Measurements from ENCODE around the gene SHC4.

SHC4 gene

GRCh38 chr15:48805591-48805990 is 158.1 kb downstream of the SHC4 start:
- H3K27ac ChIP-seq = no peak overlapping the region
- TF ChIP-seq CTCF (IDR thresholded peaks at IDR 0.05) (no peak), ZFX (IDR thresholded peaks at IDR 0.05; ENCODE audit: borderline replicate concordance) (no peak)

DNA sequence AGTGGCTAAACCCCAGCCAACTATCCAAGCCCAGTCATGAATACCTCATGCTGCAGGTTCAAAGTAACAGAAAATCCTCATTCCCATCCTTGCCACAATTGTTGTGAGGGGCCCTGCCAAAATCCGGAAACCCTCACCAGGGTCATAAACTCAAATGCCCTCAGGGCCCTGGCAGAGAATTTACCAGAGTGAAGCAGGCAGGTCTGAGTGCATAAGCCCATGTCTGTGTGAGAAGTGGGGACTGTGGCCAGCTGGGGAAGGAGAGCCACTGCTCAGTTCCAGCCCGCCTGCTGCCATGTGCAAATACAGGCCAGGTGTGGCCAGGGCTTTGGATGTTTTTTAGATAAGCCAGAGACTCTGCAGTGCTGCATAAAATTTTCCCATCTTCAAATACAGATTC is 159.8 kb downstream of the SHC4 start:
- no peak for TF ChIP-seq ZFX (IDR thresholded peaks at IDR 0.05; ENCODE audit: borderline replicate concordance)
- TF ChIP-seq CTCF (IDR thresholded peaks at IDR 0.05) = no peak

GRCh38 chr15:48802867-48803266 is 160.9 kb downstream of the SHC4 start:
- TF ChIP-seq CTCF (IDR thresholded peaks at IDR 0.05) = no peak
- no peak for TF ChIP-seq ZFX (IDR thresholded peaks at IDR 0.05; ENCODE audit: borderline replicate concordance)
- no peak overlapping the region for H3K27ac ChIP-seq

More for the DNA sequence above, 159.8 kb downstream of the SHC4 start:
- H3K27ac ChIP-seq = no peak overlapping the region

- TF ChIP-seq CTCF (IDR thresholded peaks at IDR 0.05) (no peak), ZFX (IDR thresholded peaks at IDR 0.05; ENCODE audit: borderline replicate concordance) (no peak)
- no peak overlapping the region for H3K27ac ChIP-seq
Measured at GRCh38 chr15:48802257-48802656, 161.5 kb downstream of the SHC4 start.

DNA sequence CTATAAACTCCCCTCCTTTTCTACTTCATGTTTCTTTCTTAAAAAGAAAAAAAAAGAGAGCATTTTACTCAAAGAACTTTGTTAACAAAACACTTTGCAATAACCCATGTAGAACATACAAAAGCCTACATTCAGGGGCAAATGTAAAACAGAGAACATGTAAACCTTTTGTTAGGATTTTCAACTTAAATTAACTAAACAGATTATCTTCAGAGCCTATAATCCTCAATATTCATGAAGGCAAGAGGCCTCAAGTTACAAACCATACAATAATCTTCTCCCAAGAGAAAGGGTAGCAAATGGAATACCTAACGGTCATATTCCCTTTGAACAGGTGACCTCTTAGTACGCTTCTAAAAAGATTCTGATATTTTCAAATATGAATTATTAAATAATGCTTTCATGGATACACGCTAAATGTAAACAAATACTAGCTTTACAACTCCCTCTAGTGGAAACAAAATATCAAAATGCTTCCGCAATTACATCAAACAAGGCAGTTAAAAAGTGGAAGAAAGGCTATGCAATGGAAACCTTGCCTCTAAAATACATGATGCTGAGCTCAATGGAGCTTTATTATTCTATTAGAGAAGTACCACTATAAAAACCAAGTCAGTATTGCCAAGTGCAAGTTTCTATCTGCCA is 162.8 kb downstream of the SHC4 start:
- no peak overlapping the region for H3K27ac ChIP-seq
- no peak for TF ChIP-seq ZFX (IDR thresholded peaks at IDR 0.05; ENCODE audit: borderline replicate concordance)
- peak; percentile 68 for TF ChIP-seq CTCF (IDR thresholded peaks at IDR 0.05)

GRCh38 chr15:48800245-48800644 is 163.5 kb downstream of the SHC4 start:
- H3K27ac ChIP-seq = no peak overlapping the region
- no peak for TF ChIP-seq ZFX (IDR thresholded peaks at IDR 0.05; ENCODE audit: borderline replicate concordance)
- no peak for TF ChIP-seq CTCF (IDR thresholded peaks at IDR 0.05)

DNA sequence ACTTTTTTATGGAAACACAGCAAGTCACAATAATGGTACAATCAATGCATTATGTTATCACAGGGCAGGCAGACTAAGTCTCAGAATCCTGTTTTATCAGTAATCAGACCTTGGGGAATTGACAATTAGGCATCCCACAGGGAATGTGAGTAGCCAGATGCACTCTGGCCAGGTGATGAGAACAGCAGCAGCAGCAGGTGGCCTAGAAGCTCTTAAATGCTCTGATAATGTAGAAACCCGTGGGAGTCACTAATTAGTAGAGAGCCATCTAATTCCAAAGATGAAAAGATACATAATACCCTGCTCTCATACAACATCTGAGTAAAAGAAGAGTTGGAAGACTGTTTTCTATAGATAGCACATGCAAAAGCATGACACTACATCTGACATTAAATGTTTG is 165.4 kb downstream of the SHC4 start:
- H3K27ac ChIP-seq = no peak overlapping the region
- TF ChIP-seq ZFX (IDR thresholded peaks at IDR 0.05; ENCODE audit: borderline replicate concordance) (no peak), CTCF (IDR thresholded peaks at IDR 0.05) (no peak)

Measured in 22Rv1 (cell line).